ENCODE data around the gene C1orf210. TPM values are rescaled to one million over a fixed set of nuclear protein-coding genes. Genes with fewer than 3 reads are reported as not detected.

The C1orf210 gene
- total and polyA plus RNA-seq, 9 donors: 0.42 to 2.1 (median 0.72) TPM; not detected in 4

- no peaks in the 10 kb centered on the region for H3K9me3 ChIP-seq
- intact Hi-C loops (cut with DNase I): no loop called here
- no peaks in the 10 kb centered on the region for H3K36me3 ChIP-seq
- TF ChIP-seq POLR2A (IDR thresholded peaks at IDR 0.05) (peak; percentile 12), EP300 (IDR thresholded peaks at IDR 0.05) (no peak)
- H3K4me1 ChIP-seq (ENCODE audit: insufficient read depth): peaks cover 18% of the 10 kb centered on the region
- WGBS, 3 donors: 85 to 87% (median 86%) methylated on average over 7 of the region's 7 CpGs
- H3K4me3 ChIP-seq: no peak overlapping the region
- no peak for DNase-seq
- no peaks in the 10 kb centered on the region for H3K27me3 ChIP-seq
- H3K27ac ChIP-seq: no peak overlapping the region
Observed at GRCh38 chr1:43293896-43294760, 8.7 kb upstream of the C1orf210 start.

GRCh38 chr1:43293176-43293575 lies 7.8 kb upstream of the C1orf210 start:
- H3K27me3 ChIP-seq: no peaks in the 10 kb centered on the region
- H3K27ac ChIP-seq: no peak overlapping the region
- no peak for TF ChIP-seq EP300 (IDR thresholded peaks at IDR 0.05)
- no peak for TF ChIP-seq POLR2A (IDR thresholded peaks at IDR 0.05)
- DNase-seq: no peak
- no peaks in the 10 kb centered on the region for H3K36me3 ChIP-seq
- no peak overlapping the region for H3K4me3 ChIP-seq
- H3K9me3 ChIP-seq: no peaks in the 10 kb centered on the region
- H3K4me1 ChIP-seq (ENCODE audit: insufficient read depth): peaks cover 26% of the 10 kb centered on the region
- WGBS, 3 donors: 79 to 95% (median 93%) methylated on average over 2 of the region's 2 CpGs
- intact Hi-C loops (cut with DNase I): no loop called here

GRCh38 chr1:43292679-43293078 lies 7.3 kb upstream of the C1orf210 start:
- Histone ChIP-seq H3K27ac (no peak overlapping the region), H3K9me3 (no peaks in the 10 kb centered on the region), H3K36me3 (no peaks in the 10 kb centered on the region), H3K4me1 (ENCODE audit: insufficient read depth) (peaks cover 26% of the 10 kb centered on the region), H3K4me3 (no peak overlapping the region), H3K27me3 (no peaks in the 10 kb centered on the region)
- intact Hi-C loops (cut with DNase I): no loop called here
- no peak for TF ChIP-seq EP300 (IDR thresholded peaks at IDR 0.05)
- no peak for TF ChIP-seq POLR2A (IDR thresholded peaks at IDR 0.05)
- TF ChIP-seq CTCF (IDR thresholded peaks at IDR 0.05): no peak
- DNase-seq: no peak
- WGBS, 3 donors: 79 to 91% (median 79%) methylated on average over 5 of the region's 5 CpGs

GRCh38 chr1:43292216-43292615 lies 6.8 kb upstream of the C1orf210 start:
- DNase-seq: no peak
- intact Hi-C loops (cut with DNase I): no loop called here
- Histone ChIP-seq H3K4me1 (ENCODE audit: insufficient read depth) (peaks cover 26% of the 10 kb centered on the region), H3K27me3 (no peaks in the 10 kb centered on the region), H3K27ac (no peak overlapping the region), H3K36me3 (no peaks in the 10 kb centered on the region), H3K4me3 (no peak overlapping the region), H3K9me3 (no peaks in the 10 kb centered on the region)
- 76 to 86% (median 79%) methylated on average over 7 of the region's 7 CpGs for WGBS, 3 donors
- TF ChIP-seq POLR2A (IDR thresholded peaks at IDR 0.05) (no peak), CTCF (IDR thresholded peaks at IDR 0.05) (no peak), EP300 (IDR thresholded peaks at IDR 0.05) (no peak)

GRCh38 chr1:43288785-43289706 lies 3.7 kb upstream of the C1orf210 start:
- peaks cover 13% of the 10 kb centered on the region for H3K4me1 ChIP-seq (ENCODE audit: insufficient read depth)
- no peaks in the 10 kb centered on the region for H3K36me3 ChIP-seq
- H3K27me3 ChIP-seq: no peaks in the 10 kb centered on the region
- H3K27ac ChIP-seq: peak overlapping the region in 1 of 2 donors; percentile 5
- TF ChIP-seq CTCF (IDR thresholded peaks at IDR 0.05) (no peak), EP300 (IDR thresholded peaks at IDR 0.05) (no peak), POLR2A (IDR thresholded peaks at IDR 0.05) (no peak)
- no peak for DNase-seq
- H3K4me3 ChIP-seq: no peak overlapping the region
- 38 to 47% (median 44%) methylated on average over 12 of the region's 12 CpGs for WGBS, 3 donors
- H3K9me3 ChIP-seq: no peaks in the 10 kb centered on the region
- intact Hi-C loops (cut with DNase I): no loop called here
